HepG2 (cell line): ENCODE results near the gene RHOG. TPM values are rescaled to one million over a fixed set of nuclear protein-coding genes. Genes with fewer than 3 reads are reported as not detected.

Source experiments
- ARID2 ChIP-seq: sonication (generic); formaldehyde crosslinking; IDR thresholded peaks from 2 replicates; pipeline ENCODE4 v1.8.1; 2022; ENCODE audit warnings: mild to moderate bottlenecking, missing genetic modification reagents, borderline replicate concordance
- ATF7 ChIP-seq, 2 experiments: fragments of 450-650 bp in 1 of 2; sonication (generic) in 1 of 2; formaldehyde crosslinking in 1 of 2; IDR thresholded peaks; 2 replicates each; pipeline versions ENCODE4 v1.4.0 to v1.6.1; 2016 to 2020; ENCODE audit warnings: antibody characterized with exemption in 1 of 2, mild to moderate bottlenecking in 1 of 2, missing genetic modification reagents in 1 of 2
- CCDC6 ChIP-seq: sonication (generic); formaldehyde crosslinking; IDR thresholded peaks from 2 replicates; pipeline ENCODE4 v1.8.1; 2022; ENCODE audit warnings: mild to moderate bottlenecking, missing genetic modification reagents, moderate library complexity
- DRAP1 ChIP-seq: IDR thresholded peaks from 2 replicates; pipeline ENCODE4 v1.6.1; 2016; ENCODE audit warnings: missing genetic modification reagents, missing compliant biosample characterization
- E2F1 ChIP-seq: sonication (generic); formaldehyde crosslinking; IDR thresholded peaks from 2 replicates; pipeline ENCODE4 v1.5.0; 2020; ENCODE audit warnings: missing genetic modification reagents
- ELF4 ChIP-seq: sonication (generic); formaldehyde crosslinking; IDR thresholded peaks from 2 replicates; pipeline ENCODE4 v1.5.0; 2020; ENCODE audit warnings: missing genetic modification reagents, mild to moderate bottlenecking, moderate library complexity, borderline replicate concordance
- FOSL2 ChIP-seq: sonication (generic); formaldehyde crosslinking; IDR thresholded peaks from 2 replicates; pipeline ENCODE4 v1.4.0; 2020; ENCODE audit warnings: missing genetic modification reagents
- GABPA ChIP-seq, 2 experiments: IDR thresholded peaks; 2 replicates each; pipeline ENCODE4 v1.6.1; 2011 to 2016; ENCODE audit warnings: low read depth in 2 of 2, low read length in 1 of 2, missing biosample characterization in 1 of 2, missing genetic modification characterization in 1 of 2
- HOXD1 ChIP-seq: sonication (generic); formaldehyde crosslinking; IDR thresholded peaks from 2 replicates; pipeline ENCODE4 v1.5.0; 2020; ENCODE audit warnings: missing genetic modification reagents
- RERE ChIP-seq: IDR thresholded peaks from 2 replicates; pipeline ENCODE4 v1.6.1; 2016; ENCODE audit warnings: low read depth, missing genetic modification reagents, missing compliant biosample characterization
- RNF219 ChIP-seq: sonication (generic); formaldehyde crosslinking; IDR thresholded peaks from 2 replicates; pipeline ENCODE4 v1.5.0; 2020; ENCODE audit warnings: mild to moderate bottlenecking, missing genetic modification reagents
- TAF1 ChIP-seq: sonication (generic); formaldehyde crosslinking; IDR thresholded peaks from 2 replicates; pipeline ENCODE4 v1.4.0; 2020; ENCODE audit warnings: missing genetic modification reagents
- ZKSCAN8 ChIP-seq: IDR thresholded peaks from 2 replicates; pipeline ENCODE4 v1.6.1; 2016; ENCODE audit warnings: borderline replicate concordance, missing genetic modification reagents, missing compliant biosample characterization
- ZNF557 ChIP-seq: sonication (generic); formaldehyde crosslinking; IDR thresholded peaks from 2 replicates; pipeline ENCODE4 v1.4.0; 2020; ENCODE audit warnings: missing genetic modification reagents
- ZNF710 ChIP-seq: sonication (generic); formaldehyde crosslinking; IDR thresholded peaks from 2 replicates; pipeline ENCODE4 v1.5.0; 2020; ENCODE audit warnings: mild to moderate bottlenecking, missing genetic modification reagents, borderline replicate concordance
- ZNF891 ChIP-seq: sonication (generic); formaldehyde crosslinking; IDR thresholded peaks from 2 replicates; pipeline ENCODE4 v1.5.0; 2020; ENCODE audit warnings: mild to moderate bottlenecking, missing genetic modification reagents
- polyA plus RNA-seq, 8 experiments: library from polyadenylated mRNA; depleted of rRNA in 3 of 8; stranded (reverse) in 7 of 8; unstranded in 1 of 8; fragments of >200 nt; fragmentation: Illumina TruSeq in 4 of 8; extraction: Trizol in 4 of 8; gene quantifications; 2 replicates each; pipeline versions ENCODE4 v1.2.1 to v1.2.3, GENCODE V29; 2011 to 2016; ENCODE audit warnings: low read depth in 4 of 8, missing spikeins in 1 of 8, mixed read lengths in 1 of 8; ENCODE audit not compliant: insufficient read depth in 1 of 8
- total RNA-seq, 5 experiments: library from RNA; depleted of rRNA; stranded (reverse); fragments of >200 nt; fragmentation: Illumina TruSeq; extraction: Trizol; gene quantifications; 2 replicates each; pipeline ENCODE4 v1.2.3, GENCODE V29; 2016; ENCODE audit warnings: low read depth in 1 of 5

The RHOG gene
- total and polyA plus RNA-seq, 2 of the 13 experiments (the other 11 are each of a cell fraction or from before 2014, with no cell fraction given), result 7.7 to 23.4 TPM

- TF ChIP-seq ZNF710 (no peak), E2F1 (CRISPR knock-in tag) (no peak), ZKSCAN8 (CRISPR knock-in tag) (0 out of 2 replicates have a peak, but pooled peaks have one; percentile 8), ATF7 (IDR thresholded peaks at IDR 0.05) (no peak), ATF7 (CRISPR knock-in tag; IDR thresholded peaks at IDR 0.05) (no peak), ARID2 (CRISPR knock-in tag) (0 out of 2 replicates have a peak, but pooled peaks have one; percentile 47), RERE (CRISPR knock-in tag) (no peak), RNF219 (CRISPR knock-in tag) (no peak), HOXD1 (no peak), ZNF891 (CRISPR knock-in tag) (no peak), ELF4 (no peak), CCDC6 (no peak), ZNF557 (0 out of 2 replicates have a peak, but pooled peaks have one; percentile 12), DRAP1 (no peak), TAF1 (no peak), GABPA (IDR thresholded peaks at IDR 0.05; ENCODE audit: low read depth, low read length) (no peak), GABPA (CRISPR knock-in tag; IDR thresholded peaks at IDR 0.05; ENCODE audit: low read depth) (no peak), FOSL2 (0 out of 2 replicates have a peak, but pooled peaks have one; percentile 8)
These were observed 24.8 kb upstream of the RHOG start (continued) for GRCh38 chr11:3865388-3866193.
